Activated CD4-positive, alpha-beta T cell treated with anti-CD3 and anti-CD28 coated beads for 36 hours (primary cell): ENCODE results near the gene RAPGEF3. TPM values are rescaled to one million over a fixed set of nuclear protein-coding genes. Genes with fewer than 3 reads are reported as not detected.
A peak's percentile ranks its signal among the peaks of the same experiment; 100 is the strongest.

Experiments used
- ATAC-seq: fragments of 200-7000 bp; cut with Tn5 transposase; one replicate; pipeline ENCODE4 v1.10.0; 2021; ENCODE audit warnings: mild to moderate bottlenecking, moderate library complexity
- CTCF ChIA-PET: fragments of 350-600 bp; sonication (Branson Sonifier 250); formaldehyde crosslinking; loops from one replicate; lab custom pipeline; 2021; ENCODE audit warnings: antibody characterized with exemption; lab: Charles Lee
- POLR2A ChIA-PET: fragments of 350-600 bp; sonication (Branson Sonifier 250); formaldehyde crosslinking; loops from one replicate; lab custom pipeline; 2021; ENCODE audit warnings: antibody characterized with exemption, inconsistent platforms; lab: Charles Lee
- DNase-seq: peaks from one replicate; pipeline ENCODE4 v3.0.0-alpha.2; 2020
- H3K27ac Mint-ChIP-seq: one replicate; pipeline ENCODE4 v1.8.0; 2021; ENCODE audit warnings: mixed read lengths
- H3K27me3 Mint-ChIP-seq: one replicate; pipeline ENCODE4 v1.8.0; 2021; ENCODE audit warnings: mixed read lengths
- H3K36me3 Mint-ChIP-seq: one replicate; pipeline ENCODE4 v1.8.0; 2021; ENCODE audit warnings: low read depth, mixed read lengths
- H3K4me1 Mint-ChIP-seq: one replicate; pipeline ENCODE4 v1.8.0; 2021; ENCODE audit warnings: mixed read lengths
- H3K4me3 Mint-ChIP-seq: one replicate; pipeline ENCODE4 v1.8.0; 2021; ENCODE audit warnings: mild to moderate bottlenecking, moderate library complexity, mixed read lengths
- H3K9me3 Mint-ChIP-seq: one replicate; pipeline ENCODE4 v1.8.0; 2021; ENCODE audit warnings: low read depth, mixed read lengths
- intact Hi-C, 2 experiments: fragments of 100-400 bp; cut with DNase I in 1 of 2; cut with micrococcal nuclease in 1 of 2; formaldehyde crosslinking; loops; one replicate each; pipeline versions ENCODE4 v1.14.2 to v1.15.1; 2022 to 2024; cut with DNase I, micrococcal nuclease
- total RNA-seq, 2 experiments: library from RNA; stranded (reverse); gene quantifications; one replicate each; pipeline ENCODE4 v1.2.3, GENCODE V29; 2021

The RAPGEF3 gene
- total RNA-seq, 2 experiments from 2014 or later: 0.43 to 0.83 TPM

DNA sequence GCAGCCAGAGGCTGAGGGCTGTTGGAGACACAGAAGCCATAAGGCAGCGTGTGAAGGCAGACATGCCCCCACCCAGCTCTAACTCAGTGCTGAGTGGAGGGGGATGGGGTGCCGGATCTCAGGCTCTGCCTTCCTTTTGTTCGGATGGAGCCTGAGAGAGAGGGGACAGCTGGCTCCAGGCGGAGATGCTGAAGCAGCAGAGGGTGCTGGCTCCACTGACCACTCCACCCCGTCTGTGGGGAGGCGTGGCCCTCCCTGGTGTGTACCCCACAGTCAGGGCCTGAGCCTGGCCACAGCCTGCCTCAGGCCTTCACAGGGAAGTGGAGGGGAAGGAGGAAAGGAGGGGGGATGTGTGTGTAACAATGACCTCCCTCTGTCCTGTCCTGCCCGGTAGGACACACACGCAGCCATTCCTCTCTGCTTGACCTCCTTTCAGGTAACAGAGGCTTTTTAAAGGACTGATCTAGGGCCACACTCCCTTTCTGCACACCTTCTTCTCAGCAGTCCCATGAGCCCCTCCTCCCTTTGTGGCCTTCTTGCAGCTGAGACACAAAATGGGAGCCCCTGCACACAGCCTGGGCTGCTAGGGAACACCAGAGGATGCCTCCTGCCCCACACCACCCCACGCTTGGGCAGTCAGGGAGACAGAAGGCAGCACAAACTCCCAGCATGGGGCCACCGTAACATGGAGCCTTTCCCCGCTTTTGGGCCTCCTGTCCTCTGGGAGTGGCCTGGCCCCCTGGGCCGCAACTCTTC, 23.8 kb downstream of the RAPGEF3 start:
- intact Hi-C loops: no loop called here
- ATAC-seq (no peak), DNase-seq (no peak)
- CTCF ChIA-PET: interaction anchor here (0.8 to 6.5 kb wide), 3 partner anchors 7 to 32 kb away, joined by 4 to 63 read pairs (median 7); no protein-coding TSS in a partner anchor
- peaks cover 4% of the 10 kb centered on the region for H3K4me1 Mint-ChIP-seq
- H3K27me3 Mint-ChIP-seq: no peaks in the 10 kb centered on the region
- no peaks in the 10 kb centered on the region for H3K36me3 Mint-ChIP-seq
- no peaks in the 10 kb centered on the region for H3K9me3 Mint-ChIP-seq
- POLR2A ChIA-PET: no interaction called here
- no peak overlapping the region for H3K27ac Mint-ChIP-seq
- no peak overlapping the region for H3K4me3 Mint-ChIP-seq

DNA sequence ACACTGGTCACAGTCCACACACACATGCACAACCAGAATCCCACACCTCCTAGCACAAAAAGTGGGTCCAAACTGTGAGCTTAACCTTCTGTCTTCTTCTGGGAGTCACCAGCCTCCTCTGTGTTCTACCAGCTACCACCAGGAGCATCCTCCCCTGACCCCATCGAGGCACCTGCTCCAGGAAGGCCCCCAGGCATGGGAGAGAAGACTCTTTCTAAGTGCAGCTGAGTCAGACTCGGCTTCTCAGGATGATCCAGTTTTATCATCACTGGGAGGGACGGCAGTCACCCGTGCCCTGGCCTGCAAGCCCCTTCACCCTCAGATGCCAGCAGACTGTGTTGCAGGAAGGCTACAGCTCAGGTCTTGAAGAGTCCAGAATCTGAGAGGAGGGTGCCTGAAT, 25.5 kb downstream of the RAPGEF3 start:
- Mint-ChIP-seq H3K9me3 (no peaks in the 10 kb centered on the region), H3K4me1 (no peaks in the 10 kb centered on the region), H3K27me3 (no peaks in the 10 kb centered on the region), H3K36me3 (no peaks in the 10 kb centered on the region), H3K27ac (no peak overlapping the region), H3K4me3 (no peak overlapping the region)
- ChIA-PET CTCF (interaction anchor here (0.8 to 6.5 kb wide), 8 partner anchors 9 to 104 kb away, joined by 3 to 63 read pairs (median 4); no protein-coding TSS in a partner anchor), POLR2A (interaction anchor here (0.5 to 0.6 kb wide), 2 partner anchors 31 to 109 kb away, joined by 3 to 5 read pairs; no protein-coding TSS in a partner anchor)
- intact Hi-C loops: no loop called here
- ATAC-seq (no peak), DNase-seq (no peak)

GRCh38 chr12:47732504-47732903, 26.2 kb downstream of the RAPGEF3 start:
- Mint-ChIP-seq H3K9me3 (no peaks in the 10 kb centered on the region), H3K4me1 (no peaks in the 10 kb centered on the region), H3K27ac (no peak overlapping the region), H3K36me3 (no peaks in the 10 kb centered on the region), H3K4me3 (no peak overlapping the region), H3K27me3 (no peaks in the 10 kb centered on the region)
- ChIA-PET POLR2A (interaction anchor here (0.5 to 0.7 kb wide), 2 partner anchors 9 to 110 kb away, joined by 3 read pairs; no protein-coding TSS in a partner anchor), CTCF (interaction anchor here (0.6 to 6.5 kb wide), 7 partner anchors 10 to 539 kb away, joined by 3 to 63 read pairs (median 4); no protein-coding TSS in a partner anchor)
- DNase-seq (no peak), ATAC-seq (no peak)
- intact Hi-C loops: no loop called here

- H3K4me1 Mint-ChIP-seq: no peaks in the 10 kb centered on the region
- ATAC-seq (no peak), DNase-seq (no peak)
- CTCF ChIA-PET: interaction anchor here (0.6 to 6.5 kb wide), 7 partner anchors 10 to 538 kb away, joined by 3 to 63 read pairs (median 4); no protein-coding TSS in a partner anchor
- H3K9me3 Mint-ChIP-seq: no peaks in the 10 kb centered on the region
- no peak overlapping the region for H3K27ac Mint-ChIP-seq
- no peaks in the 10 kb centered on the region for H3K27me3 Mint-ChIP-seq
- H3K36me3 Mint-ChIP-seq: no peaks in the 10 kb centered on the region
- no peak overlapping the region for H3K4me3 Mint-ChIP-seq
- intact Hi-C loops: no loop called here
- POLR2A ChIA-PET: interaction anchor here (0.7 kb wide), 1 partner anchor 9 kb away, joined by 3 read pairs; no protein-coding TSS in a partner anchor
Observed at GRCh38 chr12:47731723-47732122, 27.0 kb downstream of the RAPGEF3 start.

DNA sequence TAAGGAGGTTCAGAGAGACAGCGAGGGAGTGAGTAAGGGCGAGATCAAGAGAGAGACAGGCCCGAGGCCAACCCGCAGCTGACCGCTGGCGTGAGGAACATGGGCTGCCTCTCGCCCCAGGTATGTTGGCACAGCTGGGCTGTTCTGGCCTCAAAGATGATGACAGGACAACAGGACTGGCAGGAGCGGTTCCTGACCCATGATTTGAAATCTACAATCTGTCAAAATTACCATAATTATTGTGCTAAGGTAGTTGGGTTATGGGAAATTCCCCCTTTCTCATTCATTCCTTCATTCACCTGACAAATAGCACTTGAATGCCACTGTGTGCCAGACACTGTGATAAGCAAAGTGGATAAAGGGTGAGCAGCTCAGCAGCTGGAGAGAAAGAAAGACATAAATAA, 28.3 kb downstream of the RAPGEF3 start:
- H3K36me3 Mint-ChIP-seq: no peaks in the 10 kb centered on the region
- no peak overlapping the region for H3K27ac Mint-ChIP-seq
- no peaks in the 10 kb centered on the region for H3K9me3 Mint-ChIP-seq
- H3K4me1 Mint-ChIP-seq: peaks cover 10% of the 10 kb centered on the region
- H3K27me3 Mint-ChIP-seq: no peaks in the 10 kb centered on the region
- H3K4me3 Mint-ChIP-seq: no peak overlapping the region
- intact Hi-C loops: no loop called here
- POLR2A ChIA-PET: no interaction called here
- CTCF ChIA-PET: interaction anchor here (1.2 to 6.5 kb wide), 3 partner anchors 12 to 15 kb away, joined by 3 to 63 read pairs (median 10); no protein-coding TSS in a partner anchor
- DNase-seq: no peak
- ATAC-seq: no peak

DNA sequence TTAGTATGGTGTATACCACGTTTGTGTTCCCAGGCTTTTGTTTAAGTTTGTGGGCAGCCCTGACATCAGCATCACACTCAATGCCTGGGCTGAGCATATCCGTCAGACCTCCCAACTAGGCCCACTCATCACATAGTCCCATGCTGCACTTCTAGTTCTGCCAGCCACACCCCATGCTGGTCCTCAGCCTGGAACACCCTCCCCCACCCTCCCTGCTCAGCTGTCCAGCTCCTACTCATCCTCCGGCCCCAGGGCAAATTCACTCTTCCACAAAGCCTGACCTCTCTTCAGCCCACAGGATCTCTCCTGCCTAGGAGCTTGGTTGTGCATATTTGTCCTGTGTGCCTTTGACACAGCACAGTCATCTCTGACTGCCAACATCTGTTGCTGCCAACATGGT, 29.4 kb downstream of the RAPGEF3 start:
- intact Hi-C loops: no loop called here
- H3K9me3 Mint-ChIP-seq: no peaks in the 10 kb centered on the region
- CTCF ChIA-PET: interaction anchor here (0.6 to 6.5 kb wide), 5 partner anchors 11 to 78 kb away, joined by 3 to 63 read pairs (median 4); no protein-coding TSS in a partner anchor
- ATAC-seq: no peak
- peaks cover 10% of the 10 kb centered on the region for H3K4me1 Mint-ChIP-seq
- H3K4me3 Mint-ChIP-seq: no peak overlapping the region
- no peaks in the 10 kb centered on the region for H3K36me3 Mint-ChIP-seq
- H3K27ac Mint-ChIP-seq: no peak overlapping the region
- POLR2A ChIA-PET: interaction anchor here (0.5 kb wide), 1 partner anchor 322 kb away, joined by 4 read pairs; no protein-coding TSS in a partner anchor
- no peaks in the 10 kb centered on the region for H3K27me3 Mint-ChIP-seq
- no peak for DNase-seq

DNA sequence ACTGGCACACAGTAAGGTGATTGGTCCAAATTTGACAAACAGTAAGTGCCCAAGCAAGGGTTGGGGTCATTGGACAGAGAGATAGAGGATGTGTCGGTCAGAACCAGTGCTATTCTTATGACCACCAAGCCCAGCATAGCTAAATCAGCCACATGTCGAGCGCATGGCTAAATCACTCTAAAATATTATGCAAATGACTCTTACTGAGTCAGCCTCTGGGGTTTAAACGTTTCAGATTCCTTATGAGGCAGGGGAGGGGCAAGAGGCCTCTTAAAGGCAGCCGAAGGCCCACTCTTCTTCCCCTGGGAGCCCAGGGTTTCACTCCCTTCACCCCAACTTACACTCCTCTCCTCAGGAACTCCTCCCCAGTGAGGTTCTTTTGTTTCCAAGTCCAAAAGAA, 32.8 kb downstream of the RAPGEF3 start:
- intact Hi-C loops: no loop called here
- H3K4me1 Mint-ChIP-seq: peaks cover 18% of the 10 kb centered on the region
- peak; percentile 79 for ATAC-seq
- no peaks in the 10 kb centered on the region for H3K9me3 Mint-ChIP-seq
- CTCF ChIA-PET: interaction anchor here (0.6 to 22.8 kb wide), 12 partner anchors 11 to 427 kb away, joined by 3 to 341 read pairs (median 5); partner anchors contain the start of gene SLC48A1
- POLR2A ChIA-PET: no interaction called here
- no peak overlapping the region for H3K4me3 Mint-ChIP-seq
- peak; percentile 28 for DNase-seq
- H3K36me3 Mint-ChIP-seq: no peaks in the 10 kb centered on the region
- H3K27ac Mint-ChIP-seq: no peak overlapping the region
- no peaks in the 10 kb centered on the region for H3K27me3 Mint-ChIP-seq

DNA sequence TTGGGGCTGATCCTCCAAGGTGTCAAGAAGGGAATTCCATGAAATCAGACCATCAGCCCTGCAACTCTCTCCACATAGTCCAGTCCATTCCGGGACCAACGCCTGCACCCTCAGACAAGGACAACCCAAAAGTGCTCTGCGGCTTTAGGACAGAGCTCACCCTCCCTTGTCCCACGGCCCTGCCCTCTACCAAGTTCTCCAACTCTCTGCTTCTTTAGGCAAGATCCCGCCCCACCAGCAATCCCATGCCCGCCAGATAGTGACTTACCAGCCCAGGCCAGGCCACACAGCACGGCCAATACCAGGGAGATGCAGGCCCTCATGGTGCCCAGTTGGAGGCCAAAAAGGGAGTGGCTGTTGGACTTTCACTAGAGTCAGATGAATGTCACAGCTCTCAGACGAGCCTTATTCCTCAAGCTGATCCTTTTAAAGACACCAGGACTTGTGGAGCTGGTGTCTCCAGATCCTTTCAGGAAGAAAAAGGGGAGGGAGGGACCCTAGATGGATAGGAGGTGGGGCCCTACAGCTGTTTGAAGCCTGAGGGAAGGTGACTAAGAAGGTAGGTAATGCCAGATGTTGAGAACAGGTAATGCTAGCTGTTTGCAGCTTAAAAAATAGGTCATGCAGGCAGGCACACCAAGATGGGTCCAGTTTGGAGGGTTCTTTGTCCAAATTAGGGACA, 33.4 kb downstream of the RAPGEF3 start, which contains the start of gene ENDOU:
TSS of gene ENDOU (minus strand) at position 400 of the 682 bp plus-strand sequence. CDS start at position 323, 77 bp downstream.
- intact Hi-C loops: no loop called here
- Mint-ChIP-seq H3K4me3 (no peak within 1 kb of the TSS), H3K36me3 (no peaks in the 10 kb centered on the region), H3K9me3 (no peaks in the 10 kb centered on the region), H3K27me3 (no peaks in the 10 kb centered on the region), H3K4me1 (peaks cover 18% of the 10 kb centered on the region), H3K27ac (no peak within 1 kb of the TSS)
- POLR2A ChIA-PET: no interaction called here
- DNase-seq (no peak), ATAC-seq (no peak)
- CTCF ChIA-PET: interaction anchor here (0.6 to 22.8 kb wide), 14 partner anchors 9 to 1025 kb away, joined by 3 to 341 read pairs (median 5); partner anchors contain the start of gene SLC48A1

GRCh38 chr12:47722941-47723631, 35.6 kb downstream of the RAPGEF3 start:
- Mint-ChIP-seq H3K27me3 (no peaks in the 10 kb centered on the region), H3K36me3 (peaks cover 5% of the 10 kb centered on the region), H3K27ac (no peak overlapping the region), H3K9me3 (no peaks in the 10 kb centered on the region), H3K4me1 (peaks cover 19% of the 10 kb centered on the region), H3K4me3 (no peak overlapping the region)
- intact Hi-C loops: no loop called here
- ChIA-PET CTCF (interaction anchor here (0.6 to 22.8 kb wide), 10 partner anchors 11 to 212 kb away, joined by 3 to 341 read pairs (median 4); partner anchors contain the start of gene SLC48A1), POLR2A (no interaction called here)
- DNase-seq (no peak), ATAC-seq (peak; percentile 49)

GRCh38 chr12:47722136-47722834, 36.4 kb downstream of the RAPGEF3 start:
- Mint-ChIP-seq H3K9me3 (no peaks in the 10 kb centered on the region), H3K36me3 (peaks cover 5% of the 10 kb centered on the region), H3K4me1 (peaks cover 27% of the 10 kb centered on the region), H3K27me3 (no peaks in the 10 kb centered on the region), H3K4me3 (no peak overlapping the region), H3K27ac (no peak overlapping the region)
- POLR2A ChIA-PET: no interaction called here
- CTCF ChIA-PET: interaction anchor here (0.9 to 22.8 kb wide), 4 partner anchors 12 to 112 kb away, joined by 4 to 341 read pairs (median 6); partner anchors contain the start of gene SLC48A1
- no peak for ATAC-seq
- intact Hi-C loops: no loop called here
- DNase-seq: no peak
